ENCODE measurements around the gene ENTPD1.
"Not testable (repeated sequence)": the region's sequence is repeated elsewhere in the genome, so short reads cannot be mapped to it uniquely, and the experiment has no call there.

Gene ENTPD1

GRCh38 chr10:95896071-95896850, 140.3 kb downstream of the ENTPD1 start:
- no peak for DNase-seq (ENCODE audit: low read depth)
- TF ChIP-seq CTCF (IDR thresholded peaks at IDR 0.05; ENCODE audit: low read depth, low read length, missing control alignments): no peak

GRCh38 chr10:95905897-95906580, 150.1 kb downstream of the ENTPD1 start:
- DNase-seq (ENCODE audit: low read depth); H3K4me3 ChIP-seq (ENCODE audit: low read depth, low read length): not testable (repeated sequence)

More at GRCh38 chr10:95896071-95896850, 140.3 kb downstream of the ENTPD1 start:
- H3K4me3 ChIP-seq (ENCODE audit: low read depth, low read length): no peak overlapping the region

GRCh38 chr10:95906677-95907455, 150.9 kb downstream of the ENTPD1 start:
- DNase-seq (ENCODE audit: low read depth): peak; percentile 16
- peak; percentile 33 for TF ChIP-seq CTCF (IDR thresholded peaks at IDR 0.05; ENCODE audit: low read depth, low read length, missing control alignments)
- peak overlapping the region; percentile 94 for H3K4me3 ChIP-seq (ENCODE audit: low read depth, low read length)

- peak; percentile 22 for DNase-seq (ENCODE audit: low read depth)
- H3K4me3 ChIP-seq (ENCODE audit: low read depth, low read length): peak within 1 kb of the TSS; percentile 94
- no peak for TF ChIP-seq CTCF (IDR thresholded peaks at IDR 0.05; ENCODE audit: low read depth, low read length, missing control alignments)
Observed at GRCh38 chr10:95907456-95908253, 151.7 kb downstream of the ENTPD1 start, which contains the start of gene CC2D2B. Gene CC2D2B (plus strand): TSS chr10:95907975. CDS start chr10:95911324, 3,349 bp downstream.

GRCh38 chr10:95908450-95908849, 152.5 kb downstream of the ENTPD1 start:
- DNase-seq (ENCODE audit: low read depth): no peak
- no peak overlapping the region for H3K4me3 ChIP-seq (ENCODE audit: low read depth, low read length)
- TF ChIP-seq CTCF (IDR thresholded peaks at IDR 0.05; ENCODE audit: low read depth, low read length, missing control alignments): no peak

- DNase-seq (ENCODE audit: low read depth): no peak
- H3K4me3 ChIP-seq (ENCODE audit: low read depth, low read length): no peak overlapping the region
- TF ChIP-seq CTCF (IDR thresholded peaks at IDR 0.05; ENCODE audit: low read depth, low read length, missing control alignments): no peak
Observed at GRCh38 chr10:95909561-95909960, 153.6 kb downstream of the ENTPD1 start.

- not testable (repeated sequence) for H3K4me3 ChIP-seq (ENCODE audit: low read depth, low read length); DNase-seq (ENCODE audit: low read depth)
Observed at GRCh38 chr10:95916039-95916438, 160.1 kb downstream of the ENTPD1 start.
